ENCODE results near the gene FMO1. TPM values are rescaled to one million over a fixed set of nuclear protein-coding genes. Genes with fewer than 3 reads are reported as not detected.

FMO1 gene
- total and polyA plus RNA-seq, 10 of the 15 experiments (the other 5 are each of a cell fraction or from before 2014, with no cell fraction given): not detected

- in situ Hi-C loops (cut with MboI) (no loop called here), intact Hi-C loops (cut with micrococcal nuclease; ENCODE audit: unreplicated experiment) (no loop called here)
- no peak overlapping the region for H3K4me3 ChIP-seq
- DNase-seq (ENCODE audit: low read depth, low spot score): no peak
- H3K9ac ChIP-seq (ENCODE audit: control insufficient read depth, insufficient read depth, low read length): no peak overlapping the region
- FAIRE-seq: no peak
- POLR2A ChIA-PET: no interaction called here
- SMC1A ChIA-PET (ENCODE audit: uncharacterized antibody, unreplicated experiment): no interaction called here
- H2AFZ ChIP-seq (ENCODE audit: control insufficient read depth, low read depth, low read length): no peak overlapping the region
- no peaks in the 10 kb centered on the region for H3K79me2 ChIP-seq (ENCODE audit: control insufficient read depth, insufficient read depth, low read length)
- no peaks in the 10 kb centered on the region for H3K27me3 ChIP-seq (replicated peaks in 1 of 2; ENCODE audit: control insufficient read depth in 2 of 2, insufficient read depth in 2 of 2, low read length in 1 of 2)
- WGBS (ENCODE audit: insufficient coverage, insufficient replicate concordance, low lambda C conversion rate, missing lambda C conversion rate): 95% methylated on average over 1 of the region's 1 CpG
- H4K20me1 ChIP-seq (ENCODE audit: control insufficient read depth, insufficient read depth): no peaks in the 10 kb centered on the region
- TF ChIP-seq MXI1 (IDR thresholded peaks at IDR 0.05; ENCODE audit: low read depth, low read length) (no peak), ZNF687 (IDR thresholded peaks at IDR 0.05) (no peak), CHD2 (IDR thresholded peaks at IDR 0.05; ENCODE audit: borderline replicate concordance, low read depth, low read length) (no peak), FOXM1 (IDR thresholded peaks at IDR 0.05; ENCODE audit: low read depth, low read length) (no peak), SMC3 (IDR thresholded peaks at IDR 0.05; ENCODE audit: borderline replicate concordance, low read length) (no peak)
- H3K27ac ChIP-seq (ENCODE audit: control insufficient read depth, insufficient read depth): no peak overlapping the region
- H3K9me3 ChIP-seq (replicated peaks; ENCODE audit: control insufficient read depth, insufficient read depth, low read length): no peaks in the 10 kb centered on the region
- no peaks in the 10 kb centered on the region for H3K4me1 ChIP-seq (ENCODE audit: control insufficient read depth, insufficient read depth, low read length)
- no peaks in the 10 kb centered on the region for H3K36me3 ChIP-seq (ENCODE audit: control insufficient read depth in 2 of 2, insufficient read depth in 2 of 2, low read length in 1 of 2)
- RAD21 ChIA-PET (ENCODE audit: unreplicated experiment): no interaction called here
- no peak for ATAC-seq
- H3K4me2 ChIP-seq (ENCODE audit: control insufficient read depth, insufficient read depth): no peak overlapping the region
- BruUV-seq (replicated peaks): no TSS peak
- CTCF ChIA-PET: interaction anchor here (2.1 kb wide), 1 partner anchor 20 kb away, joined by 5 read pairs; the partner anchor contains the start of gene FMO4
Measured at GRCh38 chr1:171334024-171334640, 85.8 kb downstream of the FMO1 start.

Small RNA genes lying within 50 kb of the gene (small RNA-seq; reads per million reads assigned to genes)
- not detected for gene RF00019

Other genes starting within 250 kb of the FMO1 start
- gene FMO3, start 157.6 kb upstream of the FMO1 start, total RNA-seq (2014; rRNA removed): not detected in 2 replicates
- not detected in 2 replicates for gene FMO3, start 157.6 kb upstream of the FMO1 start, total RNA-seq (2014; rRNA removed; fragmentation: Illumina TruSeq; extraction: Trizol)
- gene FMO3, start 157.6 kb upstream of the FMO1 start, total RNA-seq (2021): 0.08 and 0.10 TPM in 2 replicates
- 0.08 and 0.46 TPM in 2 replicates for gene FMO3, start 157.6 kb upstream of the FMO1 start, polyA plus RNA-seq (2011; rRNA removed)
- not detected in 2 replicates for gene FMO3, start 157.6 kb upstream of the FMO1 start, polyA plus RNA-seq (2014; fragmentation: Illumina TruSeq; extraction: Trizol)
- gene FMO3, start 157.6 kb upstream of the FMO1 start, polyA plus RNA-seq (2014; fragmentation: Nextera tagmentation; extraction: Ambion mirVana): not detected
- gene FMO3, start 157.6 kb upstream of the FMO1 start, polyA plus RNA-seq (2014; rRNA removed): not detected in 2 replicates
- not detected for gene FMO3, start 157.6 kb upstream of the FMO1 start, polyA plus RNA-seq (2016; fragmentation: Nextera tagmentation; extraction: Ambion mirVana)
- not detected in 2 replicates for gene FMO2, start 63.2 kb upstream of the FMO1 start, total RNA-seq (2014; rRNA removed)
- gene FMO2, start 63.2 kb upstream of the FMO1 start, total RNA-seq (2014; rRNA removed; fragmentation: Illumina TruSeq; extraction: Trizol): not detected in 2 replicates
- gene FMO2, start 63.2 kb upstream of the FMO1 start, total RNA-seq (2021): not detected in 2 replicates
- gene FMO2, start 63.2 kb upstream of the FMO1 start, polyA plus RNA-seq (2011; rRNA removed): not detected in 2 replicates
- gene FMO2, start 63.2 kb upstream of the FMO1 start, polyA plus RNA-seq (2014; fragmentation: Illumina TruSeq; extraction: Trizol): not detected in 2 replicates
- not detected for gene FMO2, start 63.2 kb upstream of the FMO1 start, polyA plus RNA-seq (2014; fragmentation: Nextera tagmentation; extraction: Ambion mirVana)
- not detected in 2 replicates for gene FMO2, start 63.2 kb upstream of the FMO1 start, polyA plus RNA-seq (2014; rRNA removed)
- not detected for gene FMO2, start 63.2 kb upstream of the FMO1 start, polyA plus RNA-seq (2016; fragmentation: Nextera tagmentation; extraction: Ambion mirVana)
- 1.0 and 1.1 TPM in 2 replicates for gene FMO4, start 65.7 kb downstream of the FMO1 start, total RNA-seq (2014; rRNA removed)
- gene FMO4, start 65.7 kb downstream of the FMO1 start, total RNA-seq (2014; rRNA removed; fragmentation: Illumina TruSeq; extraction: Trizol): 0.85 and 0.92 TPM in 2 replicates
- 0.32 and 0.72 TPM in 2 replicates for gene FMO4, start 65.7 kb downstream of the FMO1 start, total RNA-seq (2021)
- 3.0 and 3.9 TPM in 2 replicates for gene FMO4, start 65.7 kb downstream of the FMO1 start, polyA plus RNA-seq (2011; rRNA removed)
- 1.3 and 2.4 TPM in 2 replicates for gene FMO4, start 65.7 kb downstream of the FMO1 start, polyA plus RNA-seq (2014; fragmentation: Illumina TruSeq; extraction: Trizol)
- gene FMO4, start 65.7 kb downstream of the FMO1 start, polyA plus RNA-seq (2014; fragmentation: Nextera tagmentation; extraction: Ambion mirVana): 1 to 10 TPM; 1.4 to 1.8 TPM
- gene FMO4, start 65.7 kb downstream of the FMO1 start, polyA plus RNA-seq (2014; rRNA removed): 1.1 and 2.3 TPM in 2 replicates
- under 1 TPM; 0.26 to 0.70 TPM for gene FMO4, start 65.7 kb downstream of the FMO1 start, polyA plus RNA-seq (2016; fragmentation: Nextera tagmentation; extraction: Ambion mirVana)
- gene PRRC2C, start 237.0 kb downstream of the FMO1 start, total RNA-seq (2014; rRNA removed): 72.6 and 72.9 TPM in 2 replicates
- gene PRRC2C, start 237.0 kb downstream of the FMO1 start, total RNA-seq (2014; rRNA removed; fragmentation: Illumina TruSeq; extraction: Trizol): 73.3 and 81.9 TPM in 2 replicates
- 180 and 182 TPM in 2 replicates for gene PRRC2C, start 237.0 kb downstream of the FMO1 start, total RNA-seq (2021)
- 88.9 and 95.8 TPM in 2 replicates for gene PRRC2C, start 237.0 kb downstream of the FMO1 start, polyA plus RNA-seq (2011; rRNA removed)
- gene PRRC2C, start 237.0 kb downstream of the FMO1 start, polyA plus RNA-seq (2014; fragmentation: Illumina TruSeq; extraction: Trizol): 152 and 182 TPM in 2 replicates
- 10 to 100 TPM; 53.4 to 74.2 TPM for gene PRRC2C, start 237.0 kb downstream of the FMO1 start, polyA plus RNA-seq (2014; fragmentation: Nextera tagmentation; extraction: Ambion mirVana)
- gene PRRC2C, start 237.0 kb downstream of the FMO1 start, polyA plus RNA-seq (2014; rRNA removed): 80.2 and 87.9 TPM in 2 replicates
- gene PRRC2C, start 237.0 kb downstream of the FMO1 start, polyA plus RNA-seq (2016; fragmentation: Nextera tagmentation; extraction: Ambion mirVana): 100 to 1,000 TPM; 122 to 128 TPM